GM10248 (cell line): ENCODE results near the gene MECR.
"Not testable (repeated sequence)": the region's sequence is repeated elsewhere in the genome, so short reads cannot be mapped to it uniquely, and the experiment has no call there.

Source experiments
- CTCF ChIA-PET: fragments of 300-600 bp; sonication (Branson Sonifier 250); formaldehyde crosslinking; extraction: SDS; loops from one replicate; lab custom pipeline; 2021; ENCODE audit warnings: antibody characterized with exemption; lab: Yijun Ruan, JAX
- POLR2A ChIA-PET: fragments of 350-650 bp; sonication (Branson Sonifier 250); formaldehyde crosslinking; extraction: SDS; loops from one replicate; lab custom pipeline; 2020; ENCODE audit warnings: antibody characterized with exemption; lab: Yijun Ruan, JAX
- DNase-seq: peaks from one replicate; pipeline ENCODE4 v3.0.0; 2012; ENCODE audit errors: extremely low spot score
- TF ChIP-seq, protein P1 (sequence below): IDR thresholded peaks from 2 replicates; pipeline ENCODE4 v1.5.1; 2012; ENCODE audit warnings: mild to moderate bottlenecking, low read depth; ENCODE audit errors: extremely low read depth, missing control alignments, control extremely low read depth

MECR gene

GRCh38 chr1:29162476-29163138, 68.1 kb downstream of the MECR start:
- POLR2A ChIA-PET: interaction anchor here (0.6 kb wide), 1 partner anchor 66 kb away, joined by 3 read pairs; no protein-coding TSS in a partner anchor
- CTCF ChIA-PET: interaction anchor here (1.2 to 2.6 kb wide), 2 partner anchors 8 to 19 kb away, joined by 3 to 9 read pairs; partner anchors contain the start of gene SRSF4
- DNase-seq: no peak
- TF ChIP-seq, protein P1, sequence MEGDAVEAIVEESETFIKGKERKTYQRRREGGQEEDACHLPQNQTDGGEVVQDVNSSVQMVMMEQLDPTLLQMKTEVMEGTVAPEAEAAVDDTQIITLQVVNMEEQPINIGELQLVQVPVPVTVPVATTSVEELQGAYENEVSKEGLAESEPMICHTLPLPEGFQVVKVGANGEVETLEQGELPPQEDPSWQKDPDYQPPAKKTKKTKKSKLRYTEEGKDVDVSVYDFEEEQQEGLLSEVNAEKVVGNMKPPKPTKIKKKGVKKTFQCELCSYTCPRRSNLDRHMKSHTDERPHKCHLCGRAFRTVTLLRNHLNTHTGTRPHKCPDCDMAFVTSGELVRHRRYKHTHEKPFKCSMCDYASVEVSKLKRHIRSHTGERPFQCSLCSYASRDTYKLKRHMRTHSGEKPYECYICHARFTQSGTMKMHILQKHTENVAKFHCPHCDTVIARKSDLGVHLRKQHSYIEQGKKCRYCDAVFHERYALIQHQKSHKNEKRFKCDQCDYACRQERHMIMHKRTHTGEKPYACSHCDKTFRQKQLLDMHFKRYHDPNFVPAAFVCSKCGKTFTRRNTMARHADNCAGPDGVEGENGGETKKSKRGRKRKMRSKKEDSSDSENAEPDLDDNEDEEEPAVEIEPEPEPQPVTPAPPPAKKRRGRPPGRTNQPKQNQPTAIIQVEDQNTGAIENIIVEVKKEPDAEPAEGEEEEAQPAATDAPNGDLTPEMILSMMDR: no peak

- CTCF ChIA-PET: interaction anchor here (2.6 kb wide), 1 partner anchor 9 kb away, joined by 9 read pairs; no protein-coding TSS in a partner anchor
- POLR2A ChIA-PET: no interaction called here
- TF ChIP-seq, protein P1: no peak
- no peak for DNase-seq
Measured at GRCh38 chr1:29162025-29162424, 68.7 kb downstream of the MECR start.

- no peak for DNase-seq
- ChIA-PET CTCF (no interaction called here), POLR2A (no interaction called here)
- TF ChIP-seq, protein P1: no peak
Measured at GRCh38 chr1:29159773-29160172, 71.0 kb downstream of the MECR start.

- ChIA-PET POLR2A (interaction anchor here (0.5 kb wide), 1 partner anchor 651 kb away, joined by 3 read pairs; the partner anchor contains the start of gene RCC1), CTCF (interaction anchor here (1.9 to 2.1 kb wide), 2 partner anchors 24 to 45 kb away, joined by 7 to 8 read pairs; partner anchors contain the start of gene SRSF4)
- TF ChIP-seq, protein P1: no peak
- DNase-seq: no peak
Measured at GRCh38 chr1:29157269-29157601, 73.5 kb downstream of the MECR start.

DNA sequence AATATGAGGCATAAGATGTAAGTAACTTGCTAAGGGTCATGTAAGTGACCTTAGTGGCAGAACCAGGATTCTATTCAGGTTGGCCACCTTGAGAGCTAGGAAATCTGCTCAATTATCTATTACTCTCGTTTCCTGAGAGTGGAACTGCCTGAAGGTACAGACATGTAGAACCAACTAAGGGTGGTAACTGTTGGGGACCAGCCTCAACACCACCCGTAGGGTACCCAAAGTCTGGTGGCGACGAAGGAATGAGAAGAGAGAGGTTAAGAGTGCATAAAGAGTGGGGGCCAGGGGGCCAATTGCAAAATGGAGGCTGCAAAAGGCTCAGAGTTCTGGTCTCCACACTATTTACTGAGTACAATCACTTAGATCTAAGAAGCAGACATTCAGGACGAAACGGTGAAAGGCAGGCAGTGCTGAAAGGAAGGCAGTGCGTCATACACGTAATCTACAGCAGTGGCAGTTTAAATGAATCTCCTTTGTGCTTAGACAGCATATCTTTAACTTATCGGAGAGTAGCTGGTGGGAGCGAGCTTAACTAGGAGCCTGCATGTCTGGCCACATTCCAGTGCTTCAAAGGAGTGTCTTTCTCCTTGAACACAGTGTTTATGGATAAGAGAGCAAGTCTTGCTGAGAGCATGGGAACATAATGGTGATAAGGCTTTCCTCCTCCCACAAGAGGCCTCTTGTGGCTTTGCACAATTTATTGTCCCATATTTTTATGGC, 74.0 kb downstream of the MECR start:
- ChIA-PET CTCF (interaction anchor here (0.9 to 2.1 kb wide), 3 partner anchors 10 to 45 kb away, joined by 3 to 8 read pairs (median 7); partner anchors contain the start of gene SRSF4), POLR2A (interaction anchor here (0.7 kb wide), 1 partner anchor 75 kb away, joined by 3 read pairs; no protein-coding TSS in a partner anchor)
- TF ChIP-seq, protein P1: no peak
- no peak for DNase-seq

DNA sequence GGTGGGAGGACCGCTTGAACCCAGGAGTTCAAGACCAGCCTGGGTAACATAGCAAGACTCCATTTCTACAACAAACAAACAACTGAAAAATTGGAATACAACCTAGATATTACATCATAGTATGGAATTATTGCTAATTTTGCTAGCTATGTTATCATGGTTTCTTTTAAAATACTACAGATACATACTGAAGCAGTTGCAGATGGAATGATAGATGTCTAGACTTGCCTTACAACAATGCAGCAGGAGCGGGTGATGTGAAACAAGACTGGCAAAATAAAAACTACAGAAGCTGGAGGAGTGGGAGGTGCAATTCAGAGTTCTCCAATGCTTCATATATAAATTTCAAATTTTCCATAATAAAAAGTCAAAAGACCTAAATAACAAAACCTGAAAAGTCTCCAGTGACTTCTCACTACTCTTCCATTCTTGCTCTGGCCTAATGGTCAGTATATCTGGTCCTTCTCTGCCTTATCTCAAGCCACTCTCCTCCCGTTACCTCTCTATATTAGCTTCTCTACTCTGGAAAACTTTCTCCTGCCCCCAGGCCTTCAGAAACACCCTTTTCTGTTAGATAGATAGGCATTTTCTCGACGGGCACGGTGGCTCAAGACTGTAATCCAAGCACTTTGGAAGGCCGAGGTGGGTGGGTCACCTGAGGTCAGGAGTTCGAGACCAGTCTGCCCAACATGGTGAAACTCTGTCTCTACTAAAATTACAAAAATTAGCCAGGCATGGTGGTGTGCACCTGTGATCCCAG, 78.5 kb downstream of the MECR start:
- ChIA-PET CTCF (interaction anchor here (1.3 kb wide), 1 partner anchor 15 kb away, joined by 4 read pairs; no protein-coding TSS in a partner anchor), POLR2A (no interaction called here)
- DNase-seq: no peak
- TF ChIP-seq, protein P1: no peak

DNA sequence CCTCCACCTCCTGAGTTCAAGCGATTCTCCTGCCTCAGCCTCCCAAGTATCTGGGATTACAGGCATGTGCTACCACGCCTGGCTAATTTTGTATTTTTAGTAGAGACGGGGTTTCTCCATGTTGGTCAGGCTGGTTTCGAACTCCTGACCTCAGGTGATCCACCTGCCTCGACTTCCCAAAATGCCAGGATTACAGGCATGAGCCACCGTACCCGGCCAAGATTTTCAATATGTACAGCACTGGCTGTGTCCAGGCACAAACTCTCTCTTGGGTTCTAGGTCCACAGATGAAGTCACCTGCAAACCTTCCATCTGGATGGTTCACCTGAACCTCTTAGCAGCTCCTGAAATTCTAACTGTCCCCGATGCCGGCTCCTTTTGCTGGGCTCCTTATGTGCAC, 80.4 kb downstream of the MECR start:
- POLR2A ChIA-PET, CTCF ChIA-PET, DNase-seq: not testable (repeated sequence)
